Stimulated activated CD8-positive, alpha-beta memory T cell treated with anti-CD3 and anti-CD28 coated beads, Interleukin-15, amount 100 ng/mL, for 1 hour (primary cell): ENCODE data around the gene RAVER1.
A peak's percentile ranks its signal among the peaks of the same experiment; 100 is the strongest.
"Not testable (repeated sequence)": the region's sequence is repeated elsewhere in the genome, so short reads cannot be mapped to it uniquely, and the experiment has no call there.

Source experiments
- DNase-seq: peaks from one replicate; pipeline ENCODE4 v3.0.0-alpha.2; 2020; ENCODE audit warnings: low read depth

Gene RAVER1

DNA sequence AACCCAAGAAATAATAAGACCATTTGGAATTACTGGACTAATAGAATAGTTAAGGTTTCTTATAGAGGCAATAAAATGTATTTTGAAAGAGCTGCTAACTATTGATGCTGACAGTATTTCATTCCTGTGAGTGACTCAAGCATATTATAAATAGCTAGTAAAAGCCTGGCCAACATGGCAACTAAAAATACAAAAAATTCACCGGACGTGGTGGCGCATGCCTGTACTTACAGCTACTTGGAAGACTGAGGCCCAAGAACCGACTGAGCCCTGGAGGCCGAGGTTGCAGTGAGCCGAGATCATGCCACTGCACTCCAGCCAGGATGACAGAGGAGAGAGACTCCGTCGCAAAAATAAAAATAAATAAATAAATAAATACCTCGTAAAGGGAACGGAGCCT, 11.5 kb upstream of the RAVER1 start:
- DNase-seq = no peak

DNA sequence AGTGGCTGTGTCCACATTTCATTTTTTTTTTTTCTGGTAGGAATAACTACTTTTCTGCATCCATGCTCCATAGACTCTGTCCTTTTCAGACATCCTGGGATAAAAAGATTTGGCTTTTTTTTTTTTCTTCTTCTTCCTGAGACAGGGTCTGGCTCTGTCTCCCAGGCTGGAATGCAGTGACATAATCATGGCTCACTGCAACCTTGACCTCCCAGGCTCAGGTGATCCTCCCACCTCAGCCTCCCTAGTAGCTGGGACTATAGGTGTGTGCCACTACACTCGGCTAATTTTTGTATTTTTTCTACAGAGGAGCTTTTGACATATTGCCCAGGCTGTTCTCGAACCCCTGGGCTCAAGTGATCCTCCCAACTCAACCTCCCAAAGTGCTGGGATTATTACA, 10.2 kb upstream of the RAVER1 start:
- DNase-seq = no peak

DNA sequence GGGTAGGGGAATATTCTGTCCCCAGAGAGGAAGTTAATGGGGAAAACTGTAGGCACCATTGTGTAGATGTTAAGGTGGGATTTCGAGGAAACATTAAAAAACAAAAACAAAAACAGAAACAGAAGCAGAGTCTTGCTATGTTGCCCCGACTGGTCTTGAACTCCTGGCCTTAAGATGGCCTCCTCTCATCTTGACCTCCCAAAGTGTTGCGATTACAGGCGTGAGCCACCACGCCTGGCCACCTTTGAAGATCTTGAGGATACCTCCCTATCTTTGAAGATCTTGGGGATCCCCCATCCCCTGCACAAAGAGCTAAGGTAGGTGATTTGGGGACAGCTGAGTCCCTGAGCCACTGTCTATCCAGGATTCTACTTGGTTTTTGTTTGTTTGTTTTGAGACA, 6.6 kb upstream of the RAVER1 start:
- DNase-seq = no peak

DNA sequence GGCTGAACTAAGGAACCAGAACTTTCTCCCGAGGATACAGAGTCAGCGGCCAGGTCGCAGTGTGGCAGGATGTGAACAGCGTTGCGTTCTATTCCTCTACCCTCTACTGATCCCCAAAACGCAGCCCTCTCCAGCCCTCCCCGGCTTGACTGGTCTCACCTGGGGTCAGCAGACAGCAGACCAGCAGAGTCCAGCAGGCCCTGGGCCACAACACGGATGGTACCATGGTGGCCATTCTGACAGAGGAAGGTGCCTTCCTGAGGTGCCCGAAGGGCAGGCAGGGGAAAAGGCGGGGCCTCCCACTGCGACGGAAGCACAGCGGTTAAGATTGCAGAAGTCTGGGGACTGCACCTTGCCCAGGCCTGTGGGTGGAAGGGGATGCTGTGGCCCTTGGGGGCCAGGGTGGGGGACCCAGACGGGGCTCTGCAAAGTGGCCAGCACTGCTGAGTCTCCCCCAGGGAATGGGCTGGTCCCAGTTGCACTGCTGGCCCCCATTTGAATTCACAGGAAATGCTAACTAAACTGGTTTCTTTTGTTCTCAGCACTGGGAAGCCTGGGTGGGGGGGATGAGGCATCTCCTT, 6.1 kb upstream of the RAVER1 start, which contains the start of gene ICAM3:
TSS of gene ICAM3 (minus strand) at position 245 of the 581 bp plus-strand sequence. CDS start at position 235, 10 bp downstream.
- DNase-seq = peak; percentile 34

DNA sequence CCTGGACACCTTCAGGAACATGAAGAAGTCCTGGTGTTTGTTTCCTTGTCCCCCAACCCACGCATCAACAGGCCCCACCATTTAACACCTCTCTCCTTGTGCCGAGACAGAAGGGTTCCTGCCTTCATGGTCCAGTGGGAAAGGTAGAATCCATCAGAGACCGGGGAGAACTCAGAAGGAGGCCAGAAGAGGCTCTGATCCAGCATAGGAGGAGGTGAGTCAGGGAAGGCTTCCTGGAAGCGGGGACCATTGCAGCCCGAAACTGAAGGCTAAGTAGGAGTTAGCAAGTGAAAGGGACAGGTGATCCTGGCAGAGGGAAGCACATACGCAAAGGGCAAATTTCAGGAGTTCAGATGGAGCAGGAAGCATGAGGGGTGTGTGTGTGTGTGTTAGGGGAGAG, 5.6 kb upstream of the RAVER1 start:
- no peak for DNase-seq

DNA sequence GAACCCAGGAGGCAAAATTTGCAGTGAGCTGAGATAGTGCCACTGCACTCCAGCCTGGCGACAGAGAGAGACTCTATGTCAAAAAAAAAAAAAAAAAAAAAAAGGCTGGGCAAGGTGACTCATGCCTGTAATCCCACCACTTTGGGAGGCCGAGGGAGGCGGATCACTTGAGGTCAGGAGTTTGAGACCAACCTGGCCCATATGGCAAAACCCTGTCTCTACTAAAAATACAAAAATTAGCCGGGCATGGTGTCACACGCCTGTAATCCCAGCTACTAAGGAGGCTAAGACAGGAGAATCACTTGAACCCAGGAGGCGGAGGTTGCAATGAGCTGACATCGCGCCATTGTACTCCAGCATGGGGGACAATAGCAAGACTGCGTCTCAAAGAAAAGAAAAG, 3.4 kb upstream of the RAVER1 start:
- not testable (repeated sequence) for DNase-seq

DNA sequence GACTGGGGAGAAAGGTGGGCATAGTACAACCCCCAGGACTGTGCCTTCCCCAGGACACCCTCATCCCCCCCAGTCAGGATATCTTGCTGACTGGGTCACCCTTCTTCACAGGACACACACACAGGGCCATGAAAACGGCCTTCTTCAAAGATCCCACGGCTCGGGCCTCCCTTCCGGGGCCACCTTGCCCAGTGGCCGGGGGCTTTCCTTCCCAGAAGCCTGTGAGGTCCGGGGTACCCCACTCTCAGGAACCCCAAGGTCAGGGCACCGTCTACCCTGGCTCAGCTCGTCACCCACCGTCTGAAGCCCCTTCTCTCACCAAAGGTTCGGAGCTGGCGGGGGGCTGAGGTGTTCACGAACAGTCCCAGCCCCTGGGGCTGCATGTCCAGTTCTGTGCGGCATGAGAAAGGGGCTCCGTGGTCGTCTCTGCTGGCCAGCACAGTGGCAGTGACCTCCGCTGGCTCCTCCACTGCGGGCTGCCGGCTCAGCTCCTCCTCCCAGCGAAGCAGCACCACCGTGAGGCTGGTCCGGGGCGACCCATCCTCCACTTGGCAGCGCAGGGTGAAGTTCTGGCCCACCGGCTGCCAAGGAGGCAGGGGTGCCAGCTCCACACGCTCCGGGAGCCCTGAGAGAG, 2.1 kb upstream of the RAVER1 start:
- no peak for DNase-seq

DNA sequence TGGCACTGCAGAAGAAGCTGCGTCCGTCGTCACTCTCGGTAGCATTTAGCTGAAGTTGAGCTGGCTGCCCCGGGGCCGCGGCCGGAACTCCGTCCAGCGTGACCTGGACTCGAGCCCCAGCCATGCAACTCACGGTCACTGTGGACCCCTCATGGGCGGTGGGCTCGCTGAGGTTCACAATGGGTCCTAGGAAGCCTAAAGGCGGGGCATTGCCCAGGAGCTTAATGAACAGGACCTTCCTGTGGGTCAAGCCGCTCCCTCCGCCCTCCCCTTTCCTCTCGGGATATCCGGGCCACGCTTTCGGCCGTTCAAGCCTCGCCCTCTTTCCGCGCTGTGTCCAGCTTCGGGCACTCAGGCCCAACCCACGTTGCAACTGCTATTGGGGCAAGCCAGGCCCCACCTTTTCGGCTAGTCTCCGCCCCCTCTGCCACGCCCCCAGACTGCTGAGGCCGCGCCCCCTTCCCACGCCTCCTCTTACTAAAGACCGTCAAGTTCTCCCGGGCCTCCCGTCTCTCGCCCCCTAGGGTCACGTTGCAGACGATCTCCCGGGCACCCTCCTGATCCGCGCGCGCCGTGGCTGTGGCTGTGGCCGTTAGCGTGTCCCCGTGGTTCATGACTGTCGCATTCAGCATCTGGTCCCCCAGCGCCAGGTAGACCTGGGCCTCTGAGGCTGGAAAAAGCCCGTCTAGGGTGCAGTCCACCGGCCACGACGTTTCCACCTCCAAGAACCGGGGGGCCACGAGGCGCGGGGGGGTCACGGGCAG, 1.4 kb upstream of the RAVER1 start:
- no peak for DNase-seq

DNA sequence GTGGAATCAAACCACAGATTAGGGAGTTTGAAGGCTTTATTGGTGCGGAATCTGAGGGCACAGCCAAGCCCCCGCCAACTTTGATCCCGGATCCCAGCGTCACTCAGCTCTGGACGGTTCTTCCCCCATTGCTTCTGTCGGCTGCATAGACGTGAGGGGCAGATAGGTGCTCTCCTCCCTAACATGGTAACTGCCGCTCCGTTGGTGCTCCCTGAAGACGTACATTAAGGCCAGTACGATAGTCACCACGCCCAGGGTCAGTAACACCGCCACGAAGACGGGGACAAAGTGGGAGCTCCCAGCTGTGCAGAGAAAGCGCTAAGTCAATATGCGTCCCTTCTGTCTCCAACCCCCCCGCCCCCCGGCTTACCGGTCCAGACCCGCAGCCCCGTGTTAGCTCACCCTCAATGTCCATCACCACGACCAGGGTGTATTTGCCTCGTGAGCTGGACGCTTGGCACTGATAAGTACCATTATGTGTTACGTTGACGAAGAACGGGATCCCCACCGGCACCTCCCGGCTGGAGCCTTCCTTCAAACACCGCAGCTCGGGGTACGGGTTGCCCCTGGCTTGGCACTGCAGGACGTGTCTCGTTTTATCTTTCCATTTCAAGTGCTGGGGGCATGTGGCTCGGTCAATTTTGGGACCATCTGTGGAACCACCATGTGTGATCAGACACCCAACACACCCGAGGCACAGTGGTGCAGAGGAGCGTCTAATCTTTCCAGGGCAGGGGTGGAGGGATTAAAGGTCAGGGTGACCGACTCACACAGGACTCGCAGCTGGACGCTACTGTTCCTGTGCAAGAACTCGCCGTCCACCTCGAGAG, 644 bp upstream of the RAVER1 start:
- no peak for DNase-seq

DNA sequence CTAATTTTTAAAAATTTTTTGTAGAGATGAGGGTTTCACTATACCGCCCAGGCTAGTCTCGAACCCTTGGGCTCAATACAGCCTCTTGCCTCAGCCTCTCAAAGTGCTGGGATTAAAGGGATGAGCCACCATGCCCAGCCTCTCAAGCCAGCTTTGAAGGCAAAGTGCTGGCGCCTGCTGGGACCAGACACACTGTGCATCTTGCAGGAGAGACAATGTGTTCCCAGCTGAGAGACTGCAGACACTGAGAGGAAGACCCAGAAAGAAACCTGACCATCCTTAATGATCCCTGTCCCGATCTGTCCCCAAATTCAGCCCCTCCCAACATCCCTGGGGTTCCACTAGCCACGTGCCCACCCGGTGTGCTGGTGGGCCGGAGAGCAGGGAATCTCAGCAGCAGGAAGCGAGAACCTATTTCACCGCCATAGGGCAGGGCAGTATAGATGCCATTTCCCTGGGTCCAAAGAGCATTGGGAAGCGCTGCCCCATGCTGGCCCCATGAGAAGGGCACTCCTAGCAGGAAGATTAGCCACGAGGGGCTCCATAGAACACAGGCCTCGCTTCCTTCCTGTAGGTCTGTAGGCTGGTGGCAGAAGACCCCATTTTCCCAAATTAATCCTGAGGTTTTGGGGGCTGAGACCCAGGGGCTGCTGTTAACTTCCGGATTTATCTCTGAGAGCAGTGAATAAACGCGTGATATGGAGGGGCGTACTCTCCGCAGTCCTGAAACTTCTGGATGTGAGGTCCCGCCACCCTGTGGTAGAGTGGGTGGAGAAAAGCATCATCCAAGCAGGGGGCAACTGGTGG, 968 bp downstream of the RAVER1 start:
- DNase-seq = no peak

DNA sequence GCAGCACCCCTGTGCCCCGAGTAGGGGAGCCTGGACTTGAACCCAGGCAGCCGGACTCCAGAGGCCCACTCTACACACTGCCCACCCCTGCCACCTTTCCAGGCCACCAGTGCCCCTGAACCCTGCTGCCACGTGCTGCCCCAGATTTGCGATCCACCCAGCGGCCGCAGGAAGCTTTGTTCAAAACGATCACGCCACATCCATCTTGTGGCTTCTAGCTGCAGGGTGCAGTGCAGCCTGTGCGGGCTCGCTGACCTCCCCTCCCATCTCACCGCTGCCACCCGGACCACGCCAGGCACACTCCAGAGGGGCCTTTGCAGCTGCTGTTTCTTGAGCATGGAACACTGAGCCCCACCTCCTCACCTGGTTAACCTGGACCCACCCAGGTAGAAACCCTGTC, 3.8 kb downstream of the RAVER1 start:
- no peak for DNase-seq

DNA sequence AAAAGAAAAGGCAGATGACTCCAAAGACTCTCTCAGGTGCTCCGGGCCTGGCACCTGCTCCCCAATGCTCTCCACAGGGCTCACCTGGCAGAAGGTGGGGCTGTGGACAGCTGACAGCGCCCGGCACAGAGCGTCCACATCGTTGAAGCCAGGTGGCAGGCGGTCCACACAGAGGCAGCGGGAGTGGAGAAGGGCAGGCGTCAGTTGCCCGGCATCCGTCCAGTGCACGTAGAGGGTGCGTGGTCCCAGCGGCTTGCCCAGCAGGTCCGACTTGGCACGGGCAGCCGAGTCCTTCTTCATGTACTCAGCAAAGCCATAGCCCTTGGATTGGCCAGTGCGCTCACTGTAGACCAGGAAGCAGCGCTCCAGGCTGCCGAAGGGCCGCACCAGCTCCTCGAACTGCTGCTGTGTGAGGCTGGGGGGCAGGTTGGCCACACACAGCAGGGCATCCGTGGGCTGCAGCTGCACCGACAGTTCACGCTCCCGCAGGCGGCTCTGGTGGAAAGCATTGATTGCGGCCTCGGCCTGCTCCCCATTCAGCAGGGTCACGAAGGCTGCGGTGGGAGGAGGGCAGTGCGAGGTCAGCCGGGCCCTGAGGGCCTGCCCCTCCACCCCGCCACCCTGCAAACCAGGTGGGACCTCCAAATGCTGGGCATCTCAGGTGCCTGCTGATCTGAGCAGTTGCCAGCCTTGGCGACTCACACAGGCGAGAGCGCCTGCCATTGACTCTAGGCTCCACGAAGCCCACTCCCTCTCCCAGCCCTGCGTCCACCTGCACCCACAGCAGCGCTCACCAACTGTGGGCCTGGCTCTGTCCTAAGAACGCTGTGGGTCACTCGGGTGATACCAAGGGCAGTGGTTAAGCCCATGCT, 4.5 kb downstream of the RAVER1 start:
- no peak for DNase-seq

DNA sequence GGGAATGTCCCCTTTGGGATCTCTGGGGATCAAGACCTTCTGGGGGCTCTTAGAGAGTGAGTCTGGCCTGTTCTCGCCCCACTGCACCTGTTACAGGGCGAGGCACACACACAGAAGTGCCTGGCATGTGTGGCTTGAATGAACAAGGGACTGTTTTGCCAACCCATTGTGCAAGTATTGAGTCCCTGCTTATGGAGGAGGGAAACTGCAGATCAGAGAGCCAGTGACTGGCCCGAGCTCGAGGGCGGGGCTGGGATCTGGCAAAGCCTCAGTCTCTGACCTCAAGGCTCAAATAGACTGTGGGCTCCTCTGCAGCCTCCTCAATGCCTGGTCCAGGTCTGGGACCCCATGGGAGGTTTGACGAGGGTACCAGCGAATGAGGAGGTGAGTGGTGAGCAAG, 5.5 kb downstream of the RAVER1 start:
- no peak for DNase-seq

DNA sequence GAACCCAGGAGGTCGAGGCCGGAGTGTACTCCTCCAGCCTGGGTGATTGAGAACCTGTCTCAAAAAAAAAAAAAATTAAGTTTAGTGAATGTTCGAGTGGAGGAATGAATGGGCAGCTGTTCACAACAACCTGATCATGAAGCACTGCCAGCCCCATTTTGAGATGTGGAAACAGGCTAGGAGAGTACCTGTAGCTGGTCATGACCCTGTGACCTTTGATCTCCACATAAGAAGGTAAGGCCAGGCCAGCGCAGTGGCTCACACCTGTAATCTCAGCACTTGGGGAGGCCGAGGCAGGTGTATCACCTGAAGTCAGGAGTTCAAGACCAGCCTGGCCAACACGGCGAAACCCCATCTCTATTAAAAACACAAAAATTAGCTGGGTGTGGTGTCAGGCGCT, 7.6 kb downstream of the RAVER1 start:
- DNase-seq = no peak

DNA sequence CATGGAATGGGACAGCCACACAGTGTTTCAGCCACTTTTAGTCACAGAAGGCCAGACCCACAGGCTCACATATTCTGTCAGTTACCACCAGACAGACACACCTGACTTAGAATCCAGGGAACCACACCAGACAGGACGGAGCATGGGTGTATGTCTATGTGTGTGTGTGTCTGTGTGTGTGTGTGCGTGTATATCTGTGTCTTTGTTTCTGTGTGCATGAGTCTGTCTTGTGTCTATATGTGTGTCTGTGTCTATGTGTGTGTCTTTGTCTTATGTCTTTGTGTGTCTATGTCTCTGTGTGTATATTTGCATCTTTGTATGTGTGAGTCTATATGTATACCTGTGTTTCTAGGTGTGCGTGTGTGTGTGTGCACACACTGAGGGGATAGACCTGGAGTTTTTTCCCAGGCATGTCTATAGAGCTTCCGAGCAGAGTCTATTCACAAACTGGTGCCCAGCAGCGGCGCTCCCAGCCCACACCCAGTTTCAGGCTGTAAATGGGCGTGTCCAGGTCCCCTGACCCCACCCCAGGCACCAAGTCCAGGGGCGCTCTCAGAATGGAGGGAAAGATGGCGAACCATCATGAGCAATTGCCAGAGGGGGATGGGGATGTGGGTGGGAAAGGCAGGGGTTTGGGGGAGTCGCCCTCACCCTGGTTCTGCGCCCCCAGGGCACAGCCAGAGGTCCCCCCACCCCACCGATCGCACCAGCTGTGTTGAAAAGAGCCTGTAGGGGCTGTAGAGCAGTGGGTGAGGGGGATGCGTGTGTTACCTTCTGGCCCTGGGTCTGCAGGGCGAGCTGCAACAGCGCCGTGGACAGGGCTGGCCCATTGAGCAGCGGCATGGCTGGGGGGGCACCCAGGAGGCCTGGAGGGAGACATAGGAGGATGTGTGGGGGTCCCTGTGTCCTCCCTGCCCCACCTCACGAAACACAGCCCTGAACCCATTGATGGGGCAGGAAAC, 11.2 kb downstream of the RAVER1 start:
- no peak for DNase-seq

DNA sequence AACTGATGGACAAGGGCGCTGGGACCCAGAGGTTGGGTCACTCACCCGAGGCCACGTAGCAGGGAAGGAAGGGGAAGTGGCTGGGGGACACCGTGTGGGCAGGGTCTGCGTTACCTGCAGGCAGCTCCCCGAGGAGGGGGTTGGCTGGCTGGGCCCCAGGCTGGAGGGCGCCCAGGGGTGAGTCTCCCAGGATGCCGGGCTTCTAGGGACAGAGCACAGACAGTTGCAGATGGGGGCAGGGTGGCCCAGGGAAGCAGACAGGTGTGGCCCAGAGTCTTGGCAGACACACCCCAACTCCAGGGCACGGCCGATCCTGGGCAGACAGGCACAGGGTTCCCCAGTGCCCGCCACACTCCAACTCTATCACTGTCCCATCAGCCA, 11.9 kb downstream of the RAVER1 start:
- DNase-seq = no peak

DNA sequence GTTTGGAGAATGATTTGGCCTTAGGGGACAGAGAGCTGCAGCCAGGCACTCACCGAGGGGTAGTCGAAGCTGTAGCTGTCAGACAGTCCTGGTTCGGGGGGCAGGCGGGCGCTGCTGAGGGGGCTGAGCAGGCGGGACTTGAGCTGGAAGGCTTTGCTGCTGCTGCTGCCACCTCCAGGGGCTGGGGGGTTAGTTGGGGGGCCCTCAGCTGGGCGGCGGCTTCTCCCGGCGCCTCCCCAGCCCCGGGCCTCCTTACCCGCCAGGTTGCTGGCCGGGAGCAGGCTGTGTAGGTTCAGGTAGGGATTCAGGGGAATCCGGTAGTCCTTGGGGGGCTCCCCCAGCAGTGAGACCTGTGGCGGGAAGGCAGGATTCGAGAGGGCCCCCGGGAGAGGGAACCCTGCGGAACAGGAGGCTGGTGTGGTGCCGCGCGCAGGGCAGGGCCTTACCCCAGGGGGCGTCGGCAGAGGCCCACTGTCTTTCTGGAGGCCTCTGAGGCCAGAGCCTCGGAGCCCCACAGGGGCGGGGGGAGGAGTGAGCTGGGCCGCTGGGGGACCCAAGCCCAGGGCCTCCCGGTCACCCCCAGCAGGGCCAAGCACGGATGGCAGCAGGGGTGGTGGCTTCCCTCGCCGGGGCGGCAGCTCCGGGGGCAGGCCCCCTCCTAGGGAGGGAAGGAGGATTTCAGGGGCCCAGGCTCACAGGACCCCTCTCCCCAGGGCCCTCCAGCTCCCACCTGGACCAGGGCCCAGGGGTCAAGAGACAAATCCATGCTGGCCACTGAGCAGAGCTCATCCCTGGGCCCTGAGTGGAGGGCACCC, 12.5 kb downstream of the RAVER1 start:
- no peak for DNase-seq

DNA sequence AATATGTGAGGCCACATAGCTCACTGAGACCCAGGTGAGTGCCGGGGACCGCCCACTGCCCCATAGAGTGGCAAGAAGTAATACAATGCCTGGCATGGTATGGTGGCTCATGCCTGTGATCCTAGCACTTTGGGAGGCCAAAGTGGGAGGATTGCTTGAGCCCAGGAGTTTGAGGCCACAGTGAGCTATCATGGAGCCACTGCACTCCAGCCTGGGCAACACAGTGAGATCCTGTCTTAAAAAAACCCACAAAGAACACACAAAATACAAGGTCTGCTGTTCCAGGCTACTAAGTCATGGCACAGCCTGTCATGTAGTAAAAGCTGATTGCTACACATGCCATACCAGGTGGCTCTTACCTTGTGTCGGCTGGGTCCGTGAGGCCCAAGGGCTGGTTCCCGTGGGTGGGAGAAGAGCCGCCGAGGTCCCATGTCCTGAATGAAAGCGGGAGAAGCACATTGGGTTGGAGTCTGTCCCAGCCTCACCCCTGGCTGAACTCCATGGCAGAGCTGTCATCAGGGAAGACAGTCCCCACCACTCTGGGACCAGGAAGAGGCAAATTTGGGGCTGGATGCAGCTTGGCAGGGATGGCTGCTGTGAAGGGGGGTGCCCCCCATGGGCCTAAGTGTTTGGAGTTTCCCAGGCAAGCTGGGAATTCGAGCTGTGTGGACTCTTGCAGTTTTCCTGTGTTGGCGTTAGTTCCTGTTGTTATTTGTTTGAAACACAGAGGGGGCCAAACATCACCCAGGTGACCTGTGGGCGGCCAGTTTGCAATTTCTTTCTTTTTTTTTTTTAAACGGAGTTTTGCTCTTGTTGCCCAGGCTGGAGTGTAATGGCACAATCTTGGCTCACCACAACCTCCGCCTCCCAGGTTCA, 14.3 kb downstream of the RAVER1 start:
- DNase-seq = no peak
